ENCODE data around the gene RDH11.

DNA sequence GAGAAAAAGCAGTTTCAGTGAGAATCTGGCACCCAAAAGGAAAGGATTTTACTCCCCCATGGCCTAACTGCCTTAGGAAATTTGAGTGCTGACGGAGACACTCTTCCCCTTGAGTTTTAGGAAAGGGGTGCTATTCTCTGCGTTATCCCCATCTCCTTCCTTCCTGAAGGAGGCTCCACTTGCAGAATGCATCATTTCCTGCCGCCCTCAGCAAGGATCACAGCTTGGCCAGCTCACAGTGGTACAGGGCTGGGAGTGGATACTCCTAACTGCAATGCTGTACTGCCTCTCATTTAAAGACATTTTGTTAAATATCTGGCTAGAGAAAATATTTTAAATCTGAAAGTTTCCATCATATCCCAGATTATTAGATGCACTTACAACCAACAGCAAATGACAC, 39.1 kb upstream of the RDH11 start:
- no peak for TF ChIP-seq EP300 (IDR thresholded peaks at IDR 0.05; ENCODE audit: borderline replicate concordance in 1 of 2, low read depth in 1 of 2, low read length in 1 of 2)
- TF ChIP-seq, protein P1, sequence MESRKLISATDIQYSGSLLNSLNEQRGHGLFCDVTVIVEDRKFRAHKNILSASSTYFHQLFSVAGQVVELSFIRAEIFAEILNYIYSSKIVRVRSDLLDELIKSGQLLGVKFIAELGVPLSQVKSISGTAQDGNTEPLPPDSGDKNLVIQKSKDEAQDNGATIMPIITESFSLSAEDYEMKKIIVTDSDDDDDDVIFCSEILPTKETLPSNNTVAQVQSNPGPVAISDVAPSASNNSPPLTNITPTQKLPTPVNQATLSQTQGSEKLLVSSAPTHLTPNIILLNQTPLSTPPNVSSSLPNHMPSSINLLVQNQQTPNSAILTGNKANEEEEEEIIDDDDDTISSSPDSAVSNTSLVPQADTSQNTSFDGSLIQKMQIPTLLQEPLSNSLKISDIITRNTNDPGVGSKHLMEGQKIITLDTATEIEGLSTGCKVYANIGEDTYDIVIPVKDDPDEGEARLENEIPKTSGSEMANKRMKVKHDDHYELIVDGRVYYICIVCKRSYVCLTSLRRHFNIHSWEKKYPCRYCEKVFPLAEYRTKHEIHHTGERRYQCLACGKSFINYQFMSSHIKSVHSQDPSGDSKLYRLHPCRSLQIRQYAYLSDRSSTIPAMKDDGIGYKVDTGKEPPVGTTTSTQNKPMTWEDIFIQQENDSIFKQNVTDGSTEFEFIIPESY (IDR thresholded peaks at IDR 0.05; ENCODE audit: borderline replicate concordance, low read depth), result no peak

Data from SK-N-SH (cell line).